ENCODE data around the gene PDZRN4.

PDZRN4 gene

GRCh38 chr12:41325336-41325735 is 137.2 kb downstream of the PDZRN4 start:
- Histone ChIP-seq H2AFZ (no peak overlapping the region), H3K27ac (no peak overlapping the region), H3K9ac (no peak overlapping the region), H3K79me2 (no peaks in the 10 kb centered on the region), H3K36me3 (ENCODE audit: control insufficient read depth, insufficient read depth, low read length) (no peaks in the 10 kb centered on the region), H3K27me3 (ENCODE audit: control insufficient read depth, insufficient read depth, low read length) (no peaks in the 10 kb centered on the region), H3K4me1 (no peaks in the 10 kb centered on the region), H3K9me3 (ENCODE audit: control insufficient read depth, low read length) (no peaks in the 10 kb centered on the region), H3K4me2 (ENCODE audit: low read length) (no peak overlapping the region), H3K4me3 (ENCODE audit: low read depth, low read length) (no peak overlapping the region)
- no peak for TF ChIP-seq CTCF (IDR thresholded peaks at IDR 0.05)

- Histone ChIP-seq H3K27me3 (ENCODE audit: control insufficient read depth, insufficient read depth, low read length) (no peaks in the 10 kb centered on the region), H3K4me2 (ENCODE audit: low read length) (no peak overlapping the region), H3K4me1 (no peaks in the 10 kb centered on the region), H3K4me3 (ENCODE audit: low read depth, low read length) (no peak overlapping the region), H3K79me2 (no peaks in the 10 kb centered on the region), H2AFZ (no peak overlapping the region), H3K9ac (no peak overlapping the region), H3K9me3 (ENCODE audit: control insufficient read depth, low read length) (no peaks in the 10 kb centered on the region), H3K36me3 (ENCODE audit: control insufficient read depth, insufficient read depth, low read length) (no peaks in the 10 kb centered on the region), H3K27ac (no peak overlapping the region)
- TF ChIP-seq CTCF (IDR thresholded peaks at IDR 0.05): no peak
These were observed 139.2 kb downstream of the PDZRN4 start for GRCh38 chr12:41327096-41327895.

- Histone ChIP-seq H3K36me3 (ENCODE audit: control insufficient read depth, insufficient read depth, low read length) (no peaks in the 10 kb centered on the region), H3K27ac (no peak overlapping the region)
- no peak for TF ChIP-seq CTCF (IDR thresholded peaks at IDR 0.05)
These were observed 145.9 kb downstream of the PDZRN4 start for GRCh38 chr12:41333974-41334373.

GRCh38 chr12:41334390-41334789 is 146.3 kb downstream of the PDZRN4 start:
- Histone ChIP-seq H3K4me2 (ENCODE audit: low read length) (no peak overlapping the region), H3K4me3 (ENCODE audit: low read depth, low read length) (no peak overlapping the region), H3K27me3 (ENCODE audit: control insufficient read depth, insufficient read depth, low read length) (no peaks in the 10 kb centered on the region), H3K9me3 (ENCODE audit: control insufficient read depth, low read length) (no peaks in the 10 kb centered on the region), H3K36me3 (ENCODE audit: control insufficient read depth, insufficient read depth, low read length) (no peaks in the 10 kb centered on the region), H3K27ac (no peak overlapping the region), H3K79me2 (no peaks in the 10 kb centered on the region), H3K9ac (no peak overlapping the region), H2AFZ (no peak overlapping the region), H3K4me1 (no peaks in the 10 kb centered on the region)
- no peak for TF ChIP-seq CTCF (IDR thresholded peaks at IDR 0.05)

More at GRCh38 chr12:41333974-41334373, 145.9 kb downstream of the PDZRN4 start:
- no peak overlapping the region for H2AFZ ChIP-seq
- H3K9me3 ChIP-seq (ENCODE audit: control insufficient read depth, low read length): no peaks in the 10 kb centered on the region
- no peaks in the 10 kb centered on the region for H3K27me3 ChIP-seq (ENCODE audit: control insufficient read depth, insufficient read depth, low read length)
- H3K4me3 ChIP-seq (ENCODE audit: low read depth, low read length): no peak overlapping the region
- no peak overlapping the region for H3K9ac ChIP-seq
- H3K79me2 ChIP-seq: no peaks in the 10 kb centered on the region
- H3K4me1 ChIP-seq: no peaks in the 10 kb centered on the region
- no peak overlapping the region for H3K4me2 ChIP-seq (ENCODE audit: low read length)

GRCh38 chr12:41336041-41336549 is 148.0 kb downstream of the PDZRN4 start:
- Histone ChIP-seq H3K9me3 (ENCODE audit: control insufficient read depth, low read length) (no peaks in the 10 kb centered on the region), H3K36me3 (ENCODE audit: control insufficient read depth, insufficient read depth, low read length) (no peaks in the 10 kb centered on the region), H3K27ac (no peak overlapping the region), H3K4me2 (ENCODE audit: low read length) (no peak overlapping the region), H3K4me1 (no peaks in the 10 kb centered on the region), H3K9ac (no peak overlapping the region), H3K4me3 (ENCODE audit: low read depth, low read length) (no peak overlapping the region), H3K79me2 (no peaks in the 10 kb centered on the region), H2AFZ (no peak overlapping the region), H3K27me3 (ENCODE audit: control insufficient read depth, insufficient read depth, low read length) (no peaks in the 10 kb centered on the region)
- no peak for TF ChIP-seq CTCF (IDR thresholded peaks at IDR 0.05)

Measured in parathyroid adenoma (tissue), 2 donors.